ENCODE results near the gene MACF1. TPM values are rescaled to one million over a fixed set of nuclear protein-coding genes. Genes with fewer than 3 reads are reported as not detected.
"Not testable (repeated sequence)": the region's sequence is repeated elsewhere in the genome, so short reads cannot be mapped to it uniquely, and the experiment has no call there.

The MACF1 gene
- total and polyA plus RNA-seq, 2 of the 13 experiments (the other 11 are each of a cell fraction or from before 2014, with no cell fraction given), result 36.7 to 65.4 TPM

DNA sequence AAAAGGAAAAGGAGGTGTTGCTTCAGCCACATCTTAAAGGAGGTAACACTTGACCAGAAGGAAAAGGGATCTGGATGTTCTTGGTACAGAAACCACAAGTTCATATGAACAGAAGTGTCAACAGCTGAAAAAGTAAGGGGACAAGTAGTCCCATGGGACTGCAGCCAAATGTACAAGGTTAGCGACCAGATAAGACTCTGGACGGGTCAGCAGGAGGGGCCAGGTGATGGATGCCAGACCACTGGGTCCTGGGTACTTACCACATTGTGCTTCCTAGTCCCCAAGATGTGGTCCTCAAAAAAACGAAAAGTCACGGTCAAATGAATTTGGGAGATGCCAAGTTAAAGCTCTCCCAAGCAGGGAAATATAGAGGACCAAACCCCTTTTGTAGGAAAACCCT is 270.3 kb downstream of the MACF1 start:
- Histone ChIP-seq H3K27ac (ENCODE audit: extremely low read length, insufficient read depth, low read length) (no peak overlapping the region), H3K4me2 (ENCODE audit: low read depth, low read length) (no peak overlapping the region), H3K4me1 (ENCODE audit: insufficient read depth, low read length) (no peaks in the 10 kb centered on the region), H3K9ac (ENCODE audit: insufficient read depth, low read depth, low read length) (no peak overlapping the region), H3K36me3 (replicated peaks in 1 of 2; ENCODE audit: control insufficient read depth in 1 of 2, insufficient read depth in 2 of 2, low read length in 2 of 2) (peaks cover 11 to 51% of the 10 kb centered on the region in 2 experiments), H3K79me2 (ENCODE audit: insufficient read depth, low read length) (no peaks in the 10 kb centered on the region), H2AFZ (ENCODE audit: low read length) (no peak overlapping the region), H3K4me3 (replicated peaks in 1 of 3; ENCODE audit: insufficient read depth in 1 of 3, low read depth in 2 of 3, low read length in 3 of 3) (no peak overlapping the region), H4K20me1 (ENCODE audit: insufficient read depth, low read length) (no peaks in the 10 kb centered on the region), H3K27me3 (ENCODE audit: control insufficient read depth in 1 of 2, insufficient read depth in 2 of 2, low read length in 2 of 2) (no peaks in the 10 kb centered on the region), H3K9me3 (ENCODE audit: low read length) (no peaks in the 10 kb centered on the region)
- DNase-seq (ENCODE audit: low spot score) (no peak), FAIRE-seq (no peak), ATAC-seq (no peak)
- ChIA-PET CTCF (ENCODE audit: low intra/inter-chr PET ratio, low total read pairs) (no interaction called here), POLR2A (no interaction called here)
- BruUV-seq (replicated peaks), result no TSS peak
- in situ Hi-C loops (cut with HindIII; ENCODE audit: extremely low pct_ligation_motif_present, low pct_unique_long_range_greater_than_20kb) (no loop called here), intact Hi-C loops (cut with micrococcal nuclease; ENCODE audit: unreplicated experiment) (no loop called here)
- TF ChIP-seq PAF1 (CRISPR knock-in tag; IDR thresholded peaks at IDR 0.05), result no peak
- no peak for TF ChIP-seq ZNF354B (CRISPR knock-in tag; IDR thresholded peaks at IDR 0.05)
- TF ChIP-seq WIZ (CRISPR knock-in tag; IDR thresholded peaks at IDR 0.05), result no peak
- TF ChIP-seq ZNF766 (CRISPR knock-in tag; IDR thresholded peaks at IDR 0.05; ENCODE audit: borderline replicate concordance), result no peak
- TF ChIP-seq, protein P1, sequence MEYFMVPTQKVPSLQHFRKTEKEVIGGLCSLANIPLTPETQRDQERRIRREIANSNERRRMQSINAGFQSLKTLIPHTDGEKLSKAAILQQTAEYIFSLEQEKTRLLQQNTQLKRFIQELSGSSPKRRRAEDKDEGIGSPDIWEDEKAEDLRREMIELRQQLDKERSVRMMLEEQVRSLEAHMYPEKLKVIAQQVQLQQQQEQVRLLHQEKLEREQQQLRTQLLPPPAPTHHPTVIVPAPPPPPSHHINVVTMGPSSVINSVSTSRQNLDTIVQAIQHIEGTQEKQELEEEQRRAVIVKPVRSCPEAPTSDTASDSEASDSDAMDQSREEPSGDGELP (IDR thresholded peaks at IDR 0.05; ENCODE audit: borderline replicate concordance, low read depth), result no peak
- TF ChIP-seq TEAD2 (CRISPR knock-in tag; IDR thresholded peaks at IDR 0.05), result no peak
- TF ChIP-seq, protein P2, sequence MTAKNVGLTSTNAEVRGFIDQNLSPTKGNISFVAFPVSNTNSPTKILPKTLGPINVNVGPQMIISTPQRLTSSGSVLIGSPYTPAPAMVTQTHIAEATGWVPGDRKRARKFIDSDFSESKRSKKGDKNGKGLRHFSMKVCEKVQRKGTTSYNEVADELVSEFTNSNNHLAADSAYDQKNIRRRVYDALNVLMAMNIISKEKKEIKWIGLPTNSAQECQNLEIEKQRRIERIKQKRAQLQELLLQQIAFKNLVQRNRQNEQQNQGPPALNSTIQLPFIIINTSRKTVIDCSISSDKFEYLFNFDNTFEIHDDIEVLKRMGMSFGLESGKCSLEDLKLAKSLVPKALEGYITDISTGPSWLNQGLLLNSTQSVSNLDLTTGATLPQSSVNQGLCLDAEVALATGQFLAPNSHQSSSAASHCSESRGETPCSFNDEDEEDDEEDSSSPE (CRISPR knock-in tag; IDR thresholded peaks at IDR 0.05), result no peak
- TF ChIP-seq ZNF777 (CRISPR knock-in tag; IDR thresholded peaks at IDR 0.05), result no peak
- TF ChIP-seq SP1 (IDR thresholded peaks at IDR 0.05), result no peak
- TF ChIP-seq SP1 (CRISPR knock-in tag; IDR thresholded peaks at IDR 0.05), result no peak
- TF ChIP-seq ZNF138 (CRISPR knock-in tag; IDR thresholded peaks at IDR 0.05; ENCODE audit: low read depth), result no peak
- TF ChIP-seq, protein P3, sequence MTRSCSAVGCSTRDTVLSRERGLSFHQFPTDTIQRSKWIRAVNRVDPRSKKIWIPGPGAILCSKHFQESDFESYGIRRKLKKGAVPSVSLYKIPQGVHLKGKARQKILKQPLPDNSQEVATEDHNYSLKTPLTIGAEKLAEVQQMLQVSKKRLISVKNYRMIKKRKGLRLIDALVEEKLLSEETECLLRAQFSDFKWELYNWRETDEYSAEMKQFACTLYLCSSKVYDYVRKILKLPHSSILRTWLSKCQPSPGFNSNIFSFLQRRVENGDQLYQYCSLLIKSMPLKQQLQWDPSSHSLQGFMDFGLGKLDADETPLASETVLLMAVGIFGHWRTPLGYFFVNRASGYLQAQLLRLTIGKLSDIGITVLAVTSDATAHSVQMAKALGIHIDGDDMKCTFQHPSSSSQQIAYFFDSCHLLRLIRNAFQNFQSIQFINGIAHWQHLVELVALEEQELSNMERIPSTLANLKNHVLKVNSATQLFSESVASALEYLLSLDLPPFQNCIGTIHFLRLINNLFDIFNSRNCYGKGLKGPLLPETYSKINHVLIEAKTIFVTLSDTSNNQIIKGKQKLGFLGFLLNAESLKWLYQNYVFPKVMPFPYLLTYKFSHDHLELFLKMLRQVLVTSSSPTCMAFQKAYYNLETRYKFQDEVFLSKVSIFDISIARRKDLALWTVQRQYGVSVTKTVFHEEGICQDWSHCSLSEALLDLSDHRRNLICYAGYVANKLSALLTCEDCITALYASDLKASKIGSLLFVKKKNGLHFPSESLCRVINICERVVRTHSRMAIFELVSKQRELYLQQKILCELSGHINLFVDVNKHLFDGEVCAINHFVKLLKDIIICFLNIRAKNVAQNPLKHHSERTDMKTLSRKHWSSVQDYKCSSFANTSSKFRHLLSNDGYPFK (CRISPR knock-in tag; IDR thresholded peaks at IDR 0.05; ENCODE audit: borderline replicate concordance), result no peak
- TF ChIP-seq POLR2AphosphoS2 (IDR thresholded peaks at IDR 0.05; ENCODE audit: low read depth, low read length), result no peak
- no peak for TF ChIP-seq NCOR1 (IDR thresholded peaks at IDR 0.05; ENCODE audit: borderline replicate concordance, low read length)
- no peak for TF ChIP-seq ATRX (CRISPR knock-in tag; IDR thresholded peaks at IDR 0.05; ENCODE audit: borderline replicate concordance)
- no peak for TF ChIP-seq ARID2 (CRISPR knock-in tag; IDR thresholded peaks at IDR 0.05; ENCODE audit: borderline replicate concordance)
- whole genome bisulfite sequencing (ENCODE audit: low lambda C conversion rate), result 95% methylated on average over 4 of the region's 4 CpGs

DNA sequence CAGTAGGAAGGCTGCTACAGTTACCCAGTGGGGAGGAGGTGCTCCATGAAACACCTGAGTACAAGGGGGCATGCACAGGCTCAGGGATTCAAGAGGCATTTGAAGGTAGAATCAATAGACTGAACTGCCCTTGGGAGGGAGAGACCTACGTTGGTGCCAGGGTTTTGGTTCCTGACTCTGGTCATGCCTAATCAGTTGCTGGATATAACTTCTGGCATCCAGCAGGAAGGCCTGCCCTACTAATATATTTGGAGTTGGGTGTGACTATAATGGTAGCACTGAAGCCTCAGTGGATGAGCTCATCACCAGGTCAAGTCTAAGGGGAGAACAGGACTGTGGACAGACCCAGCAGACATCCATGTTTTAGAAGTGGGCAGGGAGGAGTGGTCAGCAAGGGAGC is 271.1 kb downstream of the MACF1 start:
- CTCF ChIA-PET (ENCODE audit: low intra/inter-chr PET ratio, low total read pairs); intact Hi-C loops (cut with micrococcal nuclease; ENCODE audit: unreplicated experiment); DNase-seq (ENCODE audit: low spot score); in situ Hi-C loops (cut with HindIII; ENCODE audit: extremely low pct_ligation_motif_present, low pct_unique_long_range_greater_than_20kb); H3K9me3 ChIP-seq (ENCODE audit: low read length); H3K27ac ChIP-seq (ENCODE audit: extremely low read length, insufficient read depth, low read length); H3K4me2 ChIP-seq (ENCODE audit: low read depth, low read length); H3K4me3 ChIP-seq (replicated peaks in 1 of 3; ENCODE audit: insufficient read depth in 1 of 3, low read depth in 2 of 3, low read length in 3 of 3); H3K9ac ChIP-seq (ENCODE audit: insufficient read depth, low read depth, low read length); H3K4me1 ChIP-seq (ENCODE audit: insufficient read depth, low read length); POLR2A ChIA-PET; H4K20me1 ChIP-seq (ENCODE audit: insufficient read depth, low read length); FAIRE-seq; H3K27me3 ChIP-seq (ENCODE audit: control insufficient read depth in 1 of 2, insufficient read depth in 2 of 2, low read length in 2 of 2); H3K79me2 ChIP-seq (ENCODE audit: insufficient read depth, low read length); H2AFZ ChIP-seq (ENCODE audit: low read length); BruUV-seq (replicated peaks): not testable (repeated sequence)
- peak; percentile 28; the same call in 1 of the 3 replicates for ATAC-seq
- 100% methylated on average over 1 of the region's 1 CpG for WGBS (ENCODE audit: low lambda C conversion rate)
- H3K36me3 ChIP-seq (replicated peaks in 1 of 2; ENCODE audit: control insufficient read depth in 1 of 2, insufficient read depth in 2 of 2, low read length in 2 of 2), result peaks cover 11 to 51% of the 10 kb centered on the region in 2 experiments

Measured in HepG2 (cell line).